Neutrophil (primary cell): Measurements from ENCODE around the gene STAG3.
A peak's percentile ranks its signal among the peaks of the same experiment; 100 is the strongest.
"Not testable (repeated sequence)": the region's sequence is repeated elsewhere in the genome, so short reads cannot be mapped to it uniquely, and the experiment has no call there.

ENCODE experiments used
- H3K27ac ChIP-seq: fragments of 200-600 bp; sonication (generic); 2 replicates; pipeline ENCODE4 v1.5.1; 2016; ENCODE audit warnings: mild to moderate bottlenecking, moderate library complexity
- H3K27me3 ChIP-seq: fragments of 200-600 bp; sonication (generic); 2 replicates; pipeline ENCODE4 v1.6.0; 2016; ENCODE audit warnings: mild to moderate bottlenecking
- H3K36me3 ChIP-seq: fragments of 200-600 bp; sonication (generic); 2 replicates; pipeline ENCODE4 v1.5.1; 2017
- H3K4me1 ChIP-seq, 2 experiments: fragments of 200-600 bp in 1 of 2; sonication (generic) in 1 of 2; 1 replicate in 1 of 2; 2 replicates in 1 of 2; pipeline versions ENCODE4 v1.5.1 to v1.6.1; 2013 to 2016; ENCODE audit warnings: low read depth in 1 of 2, low read length in 1 of 2, mild to moderate bottlenecking in 1 of 2, moderate library complexity in 1 of 2; ENCODE audit not compliant: control insufficient read depth in 1 of 2, insufficient read depth in 1 of 2
- H3K4me3 ChIP-seq, 2 experiments: fragments of 200-600 bp in 1 of 2; sonication (generic) in 1 of 2; 1 replicate in 1 of 2; 2 replicates in 1 of 2; pipeline ENCODE4 v1.5.1; 2013 to 2016; ENCODE audit warnings: low read depth in 1 of 2, low read length in 1 of 2, mild to moderate bottlenecking in 1 of 2, moderate library complexity in 1 of 2
- H3K9me3 ChIP-seq: fragments of 200-600 bp; sonication (generic); 2 replicates; pipeline ENCODE4 v1.5.1; 2016
- CTCF ChIP-seq: fragments of 200-600 bp; sonication (generic); IDR thresholded peaks from 2 replicates; pipeline ENCODE4 v1.5.1; 2016; ENCODE audit warnings: antibody characterized with exemption

STAG3 gene

DNA sequence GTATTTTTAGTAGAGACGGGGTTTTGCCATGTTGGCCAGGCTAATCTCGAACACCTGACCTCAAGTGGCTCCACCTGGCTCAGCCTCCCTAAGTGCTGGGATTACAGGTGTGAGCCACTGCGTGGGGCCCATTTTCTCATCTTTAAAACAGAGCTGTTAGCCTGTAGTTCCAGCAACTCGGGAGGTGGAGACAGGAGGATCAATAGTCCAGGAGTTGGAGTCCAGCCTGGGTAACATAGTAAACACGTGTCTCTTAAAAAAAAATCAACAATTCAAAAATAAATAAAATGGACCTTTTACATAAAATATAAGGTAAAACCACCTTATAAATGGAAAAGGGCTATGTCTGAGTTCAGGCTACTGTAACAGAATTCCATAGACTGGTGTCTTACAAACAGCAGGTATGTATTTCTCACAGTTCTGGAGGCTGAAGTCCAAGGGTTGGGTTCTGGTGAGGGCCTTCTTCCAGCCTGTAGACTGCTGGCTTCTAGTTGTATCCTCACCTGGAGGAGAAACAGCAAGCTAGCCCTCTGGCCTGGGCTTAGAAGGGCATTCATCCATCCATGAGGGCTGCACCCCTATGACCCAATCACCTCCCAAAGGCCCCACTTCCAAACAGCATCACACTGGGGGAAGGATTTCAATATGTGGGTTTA, 35.0 kb downstream of the STAG3 start:
- TF ChIP-seq CTCF = no peak
- Histone ChIP-seq H3K9me3 (no peaks in the 10 kb centered on the region), H3K4me3 (no peak overlapping the region), H3K27ac (no peak overlapping the region), H3K4me1 (no peaks in the 10 kb centered on the region), H3K36me3 (no peaks in the 10 kb centered on the region), H3K27me3 (no peaks in the 10 kb centered on the region)

GRCh38 chr7:100213672-100214071, 36.0 kb downstream of the STAG3 start:
- Histone ChIP-seq H3K36me3 (no peaks in the 10 kb centered on the region), H3K4me1 (no peaks in the 10 kb centered on the region), H3K9me3 (no peaks in the 10 kb centered on the region), H3K4me3 (no peak overlapping the region), H3K27me3 (no peaks in the 10 kb centered on the region), H3K27ac (no peak overlapping the region)
- no peak for TF ChIP-seq CTCF

DNA sequence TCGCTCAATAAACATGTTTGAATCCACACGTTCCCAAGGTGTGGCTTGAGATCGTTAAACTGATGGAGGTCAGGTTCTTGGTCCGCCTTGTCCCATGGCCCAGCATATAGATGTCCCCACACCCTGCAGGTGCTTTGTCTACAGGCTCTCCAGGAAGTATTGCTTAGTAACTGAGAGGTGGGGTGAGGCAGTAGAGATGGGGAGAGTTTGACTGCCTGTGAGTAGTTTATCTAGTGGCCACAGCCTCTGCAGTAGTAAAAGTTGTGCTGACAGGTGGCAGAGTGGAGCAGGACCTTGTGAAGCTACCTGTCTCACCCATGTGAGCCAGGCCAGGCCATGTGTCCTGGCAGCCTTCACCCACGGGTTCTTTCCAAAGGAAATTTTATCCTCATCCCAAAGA, 36.6 kb downstream of the STAG3 start:
- H3K4me3 ChIP-seq, H3K27ac ChIP-seq, H3K9me3 ChIP-seq, H3K4me1 ChIP-seq, H3K36me3 ChIP-seq, H3K27me3 ChIP-seq: not testable (repeated sequence)

DNA sequence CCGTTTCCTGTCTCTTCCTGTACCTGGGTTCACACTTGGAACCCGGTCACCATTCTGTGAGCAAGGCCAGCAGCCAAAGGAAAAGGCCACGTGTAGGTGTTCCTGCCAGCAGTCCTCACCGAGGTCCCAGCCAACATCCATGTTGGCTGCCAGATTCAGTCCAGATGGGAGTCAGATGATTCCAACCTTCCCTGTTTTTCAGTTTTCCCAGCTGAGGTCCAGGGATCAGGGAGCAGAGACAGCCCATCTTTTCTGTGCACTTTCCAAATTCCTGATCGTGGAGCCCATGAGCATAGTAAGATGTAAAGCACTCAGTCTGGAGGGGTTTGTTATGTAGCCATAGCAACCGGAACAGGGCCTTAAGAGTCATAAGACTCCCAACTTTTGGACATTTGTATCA, 38.2 kb downstream of the STAG3 start:
- Histone ChIP-seq H3K27me3 (no peaks in the 10 kb centered on the region), H3K36me3 (peaks cover 18% of the 10 kb centered on the region), H3K9me3 (no peaks in the 10 kb centered on the region), H3K4me3 (no peak overlapping the region), H3K27ac (no peak overlapping the region), H3K4me1 (no peaks in the 10 kb centered on the region)
- TF ChIP-seq CTCF = no peak

GRCh38 chr7:100217934-100218333, 40.2 kb downstream of the STAG3 start:
- peaks cover 38% of the 10 kb centered on the region for H3K36me3 ChIP-seq
- H3K4me3 ChIP-seq = not testable (repeated sequence)

More at GRCh38 chr7:100217934-100218333, 40.2 kb downstream of the STAG3 start:
- H3K27me3 ChIP-seq, H3K9me3 ChIP-seq, H3K27ac ChIP-seq, H3K4me1 ChIP-seq: not testable (repeated sequence)
- peak; percentile 68 for TF ChIP-seq CTCF
